Ovary (tissue), 9 donors: ENCODE data around the gene GYS1. TPM values are rescaled to one million over a fixed set of nuclear protein-coding genes. Genes with fewer than 3 reads are reported as not detected.

Experiments
- DNase-seq, 5 donors: peaks; one replicate each; pipeline ENCODE4 v3.0.0-alpha.2; 2019 to 2020
- H3K27ac ChIP-seq, 2 donors: fragments of 200-600 bp; one replicate each; pipeline versions ENCODE4 v1.5.1 to v1.8.0; 2019 to 2022
- H3K27me3 ChIP-seq: fragments of 200-600 bp; one replicate; pipeline ENCODE4 v1.8.0; 2022
- H3K36me3 ChIP-seq: fragments of 200-600 bp; sonication (generic); one replicate; pipeline ENCODE4 v1.5.1; 2019
- H3K4me1 ChIP-seq: one replicate; pipeline ENCODE4 v1.8.1; 2013; ENCODE audit warnings: mild to moderate bottlenecking, moderate library complexity; ENCODE audit not compliant: insufficient read depth
- H3K4me3 ChIP-seq: fragments of 200-600 bp; sonication (generic); one replicate; pipeline ENCODE4 v1.5.1; 2017
- H3K9me3 ChIP-seq, 2 donors: fragments of 200-600 bp in 1 of 2; sonication (generic) in 1 of 2; one replicate each; pipeline versions ENCODE4 v1.5.1 to v1.8.1; 2013 to 2019; ENCODE audit warnings: mild to moderate bottlenecking in 1 of 2, moderate library complexity in 1 of 2
- CTCF ChIP-seq, 3 donors: fragments of 450-650 bp in 2 of 3; fragments of 200-600 bp in 1 of 3; IDR thresholded peaks; one replicate each; pipeline versions ENCODE4 v1.5.1 to v1.8.0; 2016 to 2022; ENCODE audit warnings: antibody characterized with exemption in 3 of 3, mild to moderate bottlenecking in 1 of 3
- EP300 ChIP-seq: sonication (generic); formaldehyde crosslinking; IDR thresholded peaks from one replicate; pipeline ENCODE4 v1.6.1; 2017; ENCODE audit warnings: antibody characterized with exemption
- POLR2A ChIP-seq: fragments of 450-650 bp; IDR thresholded peaks from one replicate; pipeline ENCODE4 v1.6.1; 2017; ENCODE audit warnings: antibody characterized with exemption, mild to moderate bottlenecking, moderate library complexity
- WGBS, 3 donors: extraction: QIAGEN DNeasy Blood & Tissue Kit in 1 of 3; methylation state at CpG; one replicate each; pipeline versions ENCODE4 v1.1.5 to v1.1.7; 2013 to 2017; 5-methylcytosine and 5-hydroxymethylcytosine counted together
- intact Hi-C, 4 donors: fragments of 100-400 bp; cut with DNase I; formaldehyde crosslinking; loops; one replicate each; pipeline versions ENCODE4 v1.11.0 to v1.15.1; 2022 to 2023
- polyA plus RNA-seq, 2 donors: library from polyadenylated mRNA; stranded (reverse); fragments of 200-250 nt in 1 of 2; fragments of 350-450 nt in 1 of 2; fragmentation: Illumina TruSeq in 1 of 2; extraction: RNeasy Lipid Tissue Mini Kit (QIAGEN cat#74804) in 1 of 2; gene quantifications; one replicate each; pipeline ENCODE4 v1.2.3, GENCODE V29; 2013 to 2014
- total RNA-seq, 7 donors: library from RNA; depleted of rRNA in 2 of 7; stranded (reverse); fragments of >200 nt in 2 of 7; fragmentation: NEBNext Ultra II Directional in 3 of 7; extraction: Animal tissue kit (Norgen Biotek cat#: 25700) in 3 of 7; gene quantifications; one replicate each; pipeline versions ENCODE4 v1.1.0 to v1.2.4, GENCODE V29; 2016 to 2023
- donor health status: DM: no; HTN: no; CAD: no; lungs with moderate emphysema.
- donor health status: DM: no; HTN: no; CAD: no.
- donor health status: Bipolar disorder and iron deficiency.
- donor health status: DM: yes; HTN: yes; CAD: no.
- donor health status: DM: no; HTN: no; CAD: no.
- donor health status: DM: yes; HTN: yes; CAD: no.

GYS1 gene
- total and polyA plus RNA-seq, 9 donors = 16.3 to 33.6 (median 29.0) TPM

- no peaks in the 10 kb centered on the region for H3K4me1 ChIP-seq
- H3K9me3 ChIP-seq = no peaks in the 10 kb centered on the region
- TF ChIP-seq EP300 (no peak), POLR2A (no peak), CTCF (IDR thresholded peaks at IDR 0.05) (no peak)
- H3K4me3 ChIP-seq = no peak overlapping the region
- H3K36me3 ChIP-seq = no peaks in the 10 kb centered on the region
- no peak overlapping the region for H3K27ac ChIP-seq
- WGBS, 3 donors = 70 to 83% (median 75%) methylated on average over 3 of the region's 3 CpGs
- DNase-seq = no peak
- no peaks in the 10 kb centered on the region for H3K27me3 ChIP-seq
- intact Hi-C loops = no loop called here
Measured at GRCh38 chr19:48950159-48950558, 43.0 kb downstream of the GYS1 start.

GRCh38 chr19:48947258-48947542, 45.9 kb downstream of the GYS1 start:
- Histone ChIP-seq H3K27ac (no peak overlapping the region), H3K4me1 (no peaks in the 10 kb centered on the region), H3K36me3 (no peaks in the 10 kb centered on the region), H3K27me3 (no peaks in the 10 kb centered on the region), H3K9me3 (no peaks in the 10 kb centered on the region), H3K4me3 (no peak overlapping the region)
- WGBS, 3 donors = 92 to 98% (median 96%) methylated on average over 3 of the region's 3 CpGs
- DNase-seq = no peak
- TF ChIP-seq EP300 = no peak
- TF ChIP-seq CTCF (IDR thresholded peaks at IDR 0.05) = no peak
- TF ChIP-seq POLR2A = no peak
- intact Hi-C loops = no loop called here

GRCh38 chr19:48946463-48947257, 46.4 kb downstream of the GYS1 start:
- intact Hi-C loops = no loop called here
- no peaks in the 10 kb centered on the region for H3K36me3 ChIP-seq
- H3K27ac ChIP-seq = no peak overlapping the region
- H3K4me3 ChIP-seq = no peak overlapping the region
- H3K27me3 ChIP-seq = no peaks in the 10 kb centered on the region
- H3K9me3 ChIP-seq = no peaks in the 10 kb centered on the region
- TF ChIP-seq EP300 (no peak), CTCF (IDR thresholded peaks at IDR 0.05) (no peak), POLR2A (no peak)
- 76 to 80% (median 76%) methylated on average over 8 to 9 of the region's 9 CpGs for WGBS, 3 donors
- DNase-seq = no peak
- no peaks in the 10 kb centered on the region for H3K4me1 ChIP-seq

- no peak overlapping the region for H3K4me3 ChIP-seq
Measured at GRCh38 chr19:48945817-48946216, 47.3 kb downstream of the GYS1 start.

More at GRCh38 chr19:48945817-48946216, 47.3 kb downstream of the GYS1 start:
- DNase-seq = no peak
- intact Hi-C loops = no loop called here
- H3K9me3 ChIP-seq = peaks cover 0 to 3% of the 10 kb centered on the region in 2 donors
- no peak overlapping the region for H3K27ac ChIP-seq
- no peak for TF ChIP-seq POLR2A
- no peak for TF ChIP-seq EP300
- TF ChIP-seq CTCF (IDR thresholded peaks at IDR 0.05) = no peak
- H3K4me1 ChIP-seq = no peaks in the 10 kb centered on the region
- WGBS, 3 donors = 79 to 92% (median 86%) methylated on average over 2 of the region's 2 CpGs
- H3K36me3 ChIP-seq = no peaks in the 10 kb centered on the region
- H3K27me3 ChIP-seq = no peaks in the 10 kb centered on the region
